WI38 (cell line): ENCODE measurements around the gene RNF38.

Experiments used
- H3K4me3 ChIP-seq: 2 replicates; pipeline ENCODE4 v1.5.1; 2011; ENCODE audit warnings: low read depth, mild to moderate bottlenecking, control low read depth, low read length
- CTCF ChIP-seq: IDR thresholded peaks from 2 replicates; pipeline ENCODE4 v1.5.1; 2012; ENCODE audit warnings: low read depth, mild to moderate bottlenecking, control low read depth, low read length

The RNF38 gene

GRCh38 chr9:36382484-36382883 is 17.6 kb downstream of the RNF38 start:
- H3K4me3 ChIP-seq = no peak overlapping the region
- no peak for TF ChIP-seq CTCF

GRCh38 chr9:36364577-36364976 is 35.5 kb downstream of the RNF38 start:
- no peak overlapping the region for H3K4me3 ChIP-seq
- no peak for TF ChIP-seq CTCF

- no peak overlapping the region for H3K4me3 ChIP-seq
- no peak for TF ChIP-seq CTCF
These were observed 36.6 kb downstream of the RNF38 start for GRCh38 chr9:36363448-36363847.

GRCh38 chr9:36358486-36358885 is 41.6 kb downstream of the RNF38 start:
- TF ChIP-seq CTCF = no peak
- H3K4me3 ChIP-seq = no peak overlapping the region

GRCh38 chr9:36357639-36358038 is 42.4 kb downstream of the RNF38 start:
- H3K4me3 ChIP-seq = no peak overlapping the region
- no peak for TF ChIP-seq CTCF

- no peak for TF ChIP-seq CTCF
- H3K4me3 ChIP-seq = no peak overlapping the region
These were observed 53.5 kb downstream of the RNF38 start for GRCh38 chr9:36346569-36346968.

- no peak for TF ChIP-seq CTCF
These were observed 54.8 kb downstream of the RNF38 start for GRCh38 chr9:36345103-36345846.

More at GRCh38 chr9:36345103-36345846, 54.8 kb downstream of the RNF38 start:
- H3K4me3 ChIP-seq = no peak overlapping the region
